SIG-M5 (cell line): ENCODE data around the gene KCNT2.

Source experiments
- DNase-seq: peaks from one replicate; lab custom pipeline; 2025; lab: John Stamatoyannopoulos, UW

The KCNT2 gene

DNA sequence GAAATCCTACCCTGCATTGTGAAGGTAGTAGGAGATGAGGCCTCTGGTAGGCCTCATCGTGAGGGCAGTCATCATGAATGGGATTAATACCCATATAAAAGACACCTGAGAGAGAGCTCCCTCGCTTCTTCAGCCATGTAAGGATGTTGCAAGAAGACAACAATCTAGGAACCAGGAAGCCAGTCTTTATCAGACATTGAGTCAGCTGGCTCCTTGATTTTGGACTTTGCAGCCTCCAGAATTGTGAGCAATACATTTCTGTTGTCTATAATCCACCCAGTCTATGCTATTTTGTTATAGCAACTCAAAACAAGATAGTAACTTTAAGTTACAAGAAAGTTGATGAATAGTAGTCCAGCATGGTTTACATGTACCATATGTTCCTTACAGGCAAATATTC is 208.5 kb downstream of the KCNT2 start:
- DNase-seq, result no peak

DNA sequence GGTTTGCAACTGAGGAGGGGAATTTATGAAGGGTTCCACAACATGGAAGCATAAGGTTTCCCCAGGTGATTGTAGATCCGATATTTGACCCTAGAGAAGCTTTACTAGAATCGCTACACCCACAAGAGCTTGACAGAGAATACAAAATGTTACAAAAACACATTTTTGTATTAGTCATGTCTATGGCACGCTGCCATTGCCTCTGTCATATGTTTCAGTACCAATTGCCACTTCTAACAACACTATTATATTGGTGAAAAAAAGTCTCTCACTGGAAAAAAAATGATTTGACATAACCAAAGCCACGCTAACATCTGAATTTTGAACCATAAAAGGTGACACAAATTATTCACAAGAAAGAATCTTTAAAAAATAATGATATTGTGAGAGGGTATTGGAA is 214.5 kb downstream of the KCNT2 start:
- no peak for DNase-seq

DNA sequence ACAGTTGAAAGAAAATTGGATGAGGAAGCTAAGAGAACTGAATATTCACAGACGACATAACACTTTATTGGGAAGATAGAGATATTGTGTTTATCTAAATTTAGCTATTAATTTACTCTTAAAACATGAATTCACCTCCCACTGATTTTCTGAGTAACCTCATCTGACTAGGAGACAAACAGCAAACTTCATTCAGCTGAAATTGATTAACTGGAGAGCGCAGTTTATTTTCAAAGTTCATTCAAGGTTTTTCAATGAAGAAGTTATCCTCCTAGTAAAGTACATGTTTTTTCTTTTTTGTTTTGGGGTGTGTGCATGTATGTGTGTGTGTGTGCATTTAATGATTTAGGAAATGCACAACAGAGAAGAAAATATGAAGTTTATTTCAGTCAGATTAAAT is 215.0 kb downstream of the KCNT2 start:
- DNase-seq, result no peak

DNA sequence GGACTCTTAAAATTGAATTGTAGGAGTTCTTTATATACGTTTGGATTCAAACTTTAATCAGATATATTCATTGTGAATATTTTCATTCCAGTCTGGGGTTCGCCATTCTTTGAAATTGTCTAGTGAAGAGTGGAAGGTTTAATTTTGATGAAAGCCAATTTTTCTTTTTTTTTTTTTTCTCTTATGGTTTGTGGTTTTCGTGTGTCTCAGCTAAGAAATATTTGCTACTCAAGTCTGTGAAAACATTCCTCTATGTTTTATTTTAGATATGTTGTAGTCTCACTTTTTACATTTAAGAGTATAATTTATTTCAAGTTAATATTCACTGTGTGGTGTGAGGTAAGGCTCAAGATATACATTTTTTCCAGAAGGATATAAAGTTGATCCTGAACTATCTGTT is 220.5 kb downstream of the KCNT2 start:
- no peak for DNase-seq

DNA sequence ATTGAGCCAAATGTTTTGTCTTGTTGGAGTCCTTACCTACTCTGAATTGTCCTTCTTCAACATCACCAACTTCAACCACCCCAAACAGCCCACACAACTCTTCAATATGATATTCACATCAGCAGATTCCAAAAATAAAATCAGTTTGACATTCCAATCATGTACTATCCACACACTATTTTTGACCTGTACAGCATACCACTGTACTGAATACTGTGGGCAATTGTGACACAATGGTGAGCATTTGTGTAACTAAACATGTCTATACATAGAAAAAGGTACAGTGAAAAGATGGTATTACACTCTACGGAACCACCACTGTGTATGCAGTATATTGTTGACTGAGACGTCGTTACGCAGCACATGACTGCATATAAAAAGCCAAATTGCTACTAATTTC is 223.1 kb downstream of the KCNT2 start:
- DNase-seq, result no peak

DNA sequence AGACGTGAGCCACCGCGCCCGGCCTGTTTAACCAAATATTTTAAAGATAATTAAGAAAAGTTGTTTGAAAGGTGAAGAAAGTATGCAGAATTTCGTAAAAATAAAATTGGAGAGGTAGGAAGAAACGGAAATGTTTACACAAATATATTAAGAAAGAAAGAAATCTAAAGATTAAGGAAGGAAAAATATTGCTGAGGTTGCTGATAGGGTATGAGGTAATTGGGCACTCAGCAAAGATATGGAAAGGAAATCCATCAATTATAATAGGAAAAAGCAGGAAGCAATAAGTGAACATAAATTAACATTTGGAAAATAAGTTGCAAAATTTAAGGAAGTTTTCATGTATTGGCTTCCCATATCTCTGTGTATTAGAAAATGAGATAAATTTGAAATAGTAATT is 225.9 kb downstream of the KCNT2 start:
- no peak for DNase-seq

DNA sequence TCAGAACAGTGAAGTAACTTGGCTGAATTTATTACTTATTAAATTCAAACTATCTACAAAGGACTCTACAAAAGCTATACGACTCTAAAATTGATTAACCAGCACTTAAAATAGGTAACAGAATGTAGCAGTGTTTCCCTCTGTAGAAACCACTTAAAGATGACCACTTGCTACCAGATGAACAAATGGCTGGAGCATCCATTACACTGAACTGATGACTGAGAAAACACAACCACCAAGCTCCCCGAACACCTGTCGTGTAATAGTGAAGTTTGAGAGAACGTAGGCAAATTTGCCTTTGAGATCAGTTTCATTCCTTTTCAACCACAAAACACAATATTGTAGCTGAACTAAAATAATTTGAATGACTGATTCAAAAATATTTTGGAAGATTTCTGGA is 226.7 kb downstream of the KCNT2 start:
- no peak for DNase-seq

DNA sequence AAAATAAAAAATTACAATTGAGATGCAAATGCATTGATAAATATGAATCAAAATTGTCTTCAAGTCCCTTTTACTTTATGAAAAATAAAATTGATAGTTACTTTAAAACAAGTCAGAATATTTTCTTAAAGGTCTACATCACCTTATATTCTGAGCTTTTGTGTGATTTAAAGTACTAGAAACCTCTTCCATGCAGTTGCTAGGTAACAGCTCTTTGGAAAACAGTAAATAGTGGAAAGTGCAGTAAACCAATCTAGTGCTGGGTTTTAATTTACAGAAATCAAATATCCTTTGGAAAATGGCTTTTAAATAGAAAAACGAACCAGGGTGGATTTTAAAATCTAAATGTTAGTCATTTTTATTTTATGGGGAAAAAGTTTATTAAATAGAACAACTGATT is 227.9 kb downstream of the KCNT2 start:
- DNase-seq, result no peak

DNA sequence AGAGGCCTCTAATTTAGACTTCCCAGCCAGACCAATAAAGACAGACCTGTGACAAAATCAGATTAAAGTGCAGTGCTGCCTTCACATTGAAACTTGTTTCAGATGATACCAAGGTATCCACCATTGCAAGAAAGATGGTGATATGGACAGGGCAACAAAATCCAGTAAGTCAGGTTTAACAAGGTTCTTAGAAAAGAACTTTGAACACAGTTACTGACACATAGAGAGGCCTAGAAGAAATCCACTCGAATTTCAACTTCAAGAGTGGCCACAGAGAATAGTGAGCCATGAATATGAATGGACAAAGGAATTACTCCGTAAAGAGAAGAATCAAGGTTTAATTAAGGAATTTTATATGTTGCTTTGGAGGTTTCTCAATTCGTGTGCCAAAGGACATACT is 230.4 kb downstream of the KCNT2 start:
- no peak for DNase-seq

DNA sequence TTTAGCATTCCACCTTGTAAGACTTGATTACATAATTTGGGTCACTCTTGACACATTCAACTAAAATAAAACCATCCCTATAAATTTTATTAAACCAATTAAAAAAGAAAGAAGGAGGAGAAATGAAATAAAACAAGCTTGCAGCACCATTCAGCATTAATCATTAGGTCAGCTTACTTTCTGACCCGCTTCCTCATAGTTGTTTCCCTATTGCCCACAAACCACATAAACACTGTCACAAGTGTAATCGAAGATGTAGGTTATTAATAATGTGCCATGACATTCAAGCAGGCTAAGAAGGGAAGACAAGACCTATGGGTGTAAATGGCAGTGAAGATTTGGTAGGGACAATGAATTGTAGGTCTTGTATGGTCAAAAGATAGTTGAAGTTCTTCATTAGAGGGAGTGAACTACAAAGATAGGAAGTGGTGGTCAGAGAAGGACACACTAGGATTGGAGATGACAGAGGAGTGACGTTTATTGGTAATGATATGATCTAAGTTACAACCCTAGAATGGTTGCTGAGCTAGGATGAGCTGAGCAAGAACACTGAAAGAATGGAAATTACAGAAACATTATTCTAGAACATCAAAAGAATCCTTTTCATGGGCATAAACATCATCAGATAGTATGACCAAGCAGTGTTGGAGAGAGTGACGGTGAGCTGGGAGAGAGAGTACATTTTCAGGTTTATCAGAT is 231.5 kb downstream of the KCNT2 start:
- no peak for DNase-seq

DNA sequence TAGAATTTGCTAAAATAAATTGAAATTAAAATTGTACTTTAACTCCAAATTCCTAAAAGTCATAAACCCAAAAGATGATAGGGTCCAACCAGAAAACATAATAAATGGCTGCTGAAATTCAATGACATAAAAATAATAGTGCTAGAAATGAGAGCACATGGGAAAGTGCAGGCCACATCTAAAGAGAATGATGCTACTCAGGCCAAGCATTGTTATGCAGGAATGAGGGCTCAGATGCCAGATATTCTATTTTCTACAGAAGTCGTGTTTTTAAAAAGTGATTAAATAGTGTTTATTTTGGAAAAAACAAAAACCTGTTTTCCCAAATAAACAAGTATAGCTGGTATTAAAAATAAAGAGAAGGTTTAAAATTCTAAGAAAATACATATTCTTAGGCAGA is 234.4 kb downstream of the KCNT2 start:
- no peak for DNase-seq

DNA sequence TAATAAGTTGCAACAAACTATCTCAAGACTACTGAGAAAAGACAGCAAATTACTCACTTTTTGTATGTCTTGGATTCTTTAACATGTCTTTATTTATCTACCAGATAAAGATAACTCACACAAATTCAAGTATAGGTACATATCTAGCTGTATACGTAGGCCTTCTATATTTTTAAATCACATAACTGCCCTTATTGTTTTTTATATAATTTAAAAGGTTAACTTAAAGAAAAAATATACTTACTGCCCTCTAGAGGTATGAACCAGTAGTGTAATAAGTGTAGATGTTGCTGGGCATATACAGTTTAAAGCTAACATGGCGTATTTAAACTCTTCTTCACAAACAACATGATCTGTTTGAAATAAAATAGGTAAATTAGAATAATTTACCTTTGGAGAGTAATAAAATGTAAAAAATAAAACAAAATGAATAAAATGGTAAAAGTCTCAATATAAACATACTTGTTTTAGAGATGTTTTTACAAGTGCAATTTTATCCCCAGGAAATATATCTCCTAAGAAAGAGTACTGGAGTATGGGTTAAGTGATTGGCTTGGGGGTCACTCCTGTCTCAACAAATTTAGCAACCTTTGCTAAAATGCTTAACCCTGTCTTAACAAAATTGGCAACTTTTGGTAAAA is 235.2 kb downstream of the KCNT2 start:
- DNase-seq, result no peak

DNA sequence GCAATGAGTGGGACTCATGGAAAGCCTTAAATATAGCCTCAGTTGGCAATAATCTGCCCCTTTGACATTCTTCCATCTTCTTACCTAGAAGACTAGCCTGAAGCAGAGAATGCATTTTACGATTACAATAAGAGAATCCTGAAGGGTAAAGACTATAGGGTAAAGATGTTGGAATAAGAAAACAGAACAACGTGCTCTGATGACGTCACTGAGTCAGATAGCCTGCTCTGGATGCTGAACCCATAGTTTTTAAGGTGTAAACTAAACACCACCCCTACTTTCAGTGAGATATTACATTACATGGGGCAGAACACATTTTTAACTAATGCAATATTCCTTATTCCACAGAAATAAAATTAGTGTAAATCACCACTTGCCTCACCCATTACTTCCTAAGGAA is 240.4 kb downstream of the KCNT2 start:
- DNase-seq, result no peak

DNA sequence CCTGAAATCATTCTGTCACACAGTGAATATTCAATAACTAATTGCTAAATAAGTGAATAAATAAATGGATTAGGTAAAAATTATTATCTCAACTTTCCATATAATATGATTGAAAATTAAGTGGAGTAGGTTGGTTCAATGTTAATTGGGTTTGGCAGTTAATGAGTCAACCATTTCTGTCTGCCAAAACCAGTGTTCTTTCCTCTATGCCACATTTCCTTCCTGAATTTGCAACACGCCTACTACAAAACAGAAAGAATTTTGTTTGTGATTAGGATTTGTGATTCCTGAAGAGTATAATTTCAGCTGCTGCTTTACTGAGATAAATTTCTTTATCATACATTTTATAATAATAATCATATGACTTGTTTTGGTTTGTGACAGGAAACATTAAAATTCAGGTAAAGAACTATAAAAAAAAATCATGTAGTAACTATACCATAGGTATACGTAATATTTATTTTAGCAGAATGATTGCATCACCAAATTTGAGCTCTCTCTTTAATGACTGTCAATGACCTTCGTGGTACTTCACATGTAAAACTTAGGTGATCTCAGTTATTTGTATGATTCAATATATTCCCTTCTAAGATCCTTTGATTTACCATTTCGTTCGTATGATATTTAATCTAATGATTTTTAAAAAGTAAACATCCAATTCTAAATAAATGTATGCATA is 241.3 kb downstream of the KCNT2 start:
- DNase-seq, result no peak

DNA sequence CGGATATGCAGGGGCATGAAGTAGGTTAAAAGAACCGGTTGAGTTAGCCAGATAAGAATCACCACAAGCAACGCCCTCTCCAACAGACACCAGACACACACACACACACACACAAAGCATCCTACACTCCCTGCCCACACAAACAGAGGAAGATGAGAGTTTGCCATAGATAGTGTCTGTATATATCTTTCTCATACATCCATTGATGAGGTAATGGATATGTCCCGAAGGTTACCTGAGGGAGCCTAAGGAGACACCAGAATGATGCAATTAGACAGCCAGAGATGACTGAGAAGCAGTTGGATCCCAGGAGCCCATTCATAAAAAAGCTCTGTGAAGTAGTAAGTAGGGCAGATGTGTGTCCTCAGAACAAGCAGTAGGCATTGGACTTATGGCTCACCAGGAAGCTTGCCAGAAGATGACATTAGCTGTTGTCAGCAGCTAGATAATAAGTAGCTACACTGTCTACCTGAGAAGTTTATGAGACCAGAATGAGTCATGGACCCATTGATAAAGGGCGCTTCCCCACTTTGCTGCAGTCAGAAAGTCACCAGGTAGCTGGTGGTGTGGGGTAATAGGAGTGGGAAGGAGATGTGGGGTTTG is 247.0 kb downstream of the KCNT2 start:
- no peak for DNase-seq

DNA sequence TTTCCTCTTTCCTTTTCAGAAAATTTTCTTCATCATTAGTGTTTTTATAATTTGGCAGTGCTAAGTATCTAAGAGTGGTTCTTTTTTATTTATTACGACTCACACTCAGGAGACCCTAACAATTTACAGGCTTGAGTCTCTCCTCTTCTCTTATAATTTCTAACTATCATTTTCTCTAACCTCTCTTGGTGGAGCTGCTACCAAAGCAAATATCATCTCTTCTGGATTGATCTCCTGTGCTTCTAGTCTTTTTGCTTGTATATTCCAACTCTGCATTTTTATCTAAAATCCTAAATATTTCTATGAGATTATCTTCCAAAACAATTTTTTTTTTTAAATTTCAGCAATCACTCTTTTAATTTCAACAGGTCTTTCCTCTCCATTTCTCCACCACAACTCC is 250.3 kb downstream of the KCNT2 start:
- no peak for DNase-seq

DNA sequence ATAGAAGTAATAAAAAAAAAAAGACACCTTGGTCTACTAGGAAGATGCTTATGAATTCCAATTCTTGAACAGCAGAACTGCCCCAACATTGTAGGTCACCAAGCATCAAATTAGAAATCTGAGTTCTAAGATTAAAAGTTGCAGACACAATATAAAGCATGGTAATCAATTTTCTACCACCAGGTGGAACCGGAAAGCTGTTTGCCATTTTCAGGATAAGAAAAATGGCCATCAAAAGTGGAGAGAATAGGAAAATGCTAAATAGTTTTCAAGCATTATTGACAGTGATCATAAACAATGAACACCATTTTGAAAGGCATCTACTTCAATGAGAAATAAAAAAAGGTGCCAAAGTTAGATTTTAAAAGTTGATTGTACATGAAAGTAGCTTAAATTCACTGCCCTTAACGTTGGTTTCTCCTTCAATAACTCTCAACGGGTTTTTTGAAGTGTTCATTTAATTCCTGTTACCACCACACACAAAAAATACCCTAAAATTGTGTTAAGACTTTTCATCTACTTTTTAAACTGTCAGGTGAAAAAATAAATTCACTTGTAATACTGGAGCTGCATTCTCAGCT is 252.9 kb downstream of the KCNT2 start:
- no peak for DNase-seq

DNA sequence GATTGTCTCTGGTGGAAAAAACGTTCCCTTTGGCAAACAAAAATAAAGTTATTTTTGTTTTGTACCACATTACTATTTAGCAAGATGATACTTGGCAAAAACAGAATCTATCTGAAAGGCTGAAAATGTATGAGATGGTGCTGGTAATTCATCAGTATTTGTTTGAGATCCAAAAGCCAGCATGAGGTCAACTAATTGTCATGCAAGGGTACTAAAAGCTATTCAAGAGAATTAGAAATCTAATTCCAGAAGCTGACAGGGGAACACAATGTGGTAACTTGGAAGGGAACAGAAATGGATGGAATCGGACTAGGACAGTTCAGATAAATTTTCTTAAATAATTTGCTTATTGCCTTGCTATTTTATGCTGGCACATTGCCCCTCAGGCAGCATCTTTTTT is 263.8 kb downstream of the KCNT2 start:
- no peak for DNase-seq

DNA sequence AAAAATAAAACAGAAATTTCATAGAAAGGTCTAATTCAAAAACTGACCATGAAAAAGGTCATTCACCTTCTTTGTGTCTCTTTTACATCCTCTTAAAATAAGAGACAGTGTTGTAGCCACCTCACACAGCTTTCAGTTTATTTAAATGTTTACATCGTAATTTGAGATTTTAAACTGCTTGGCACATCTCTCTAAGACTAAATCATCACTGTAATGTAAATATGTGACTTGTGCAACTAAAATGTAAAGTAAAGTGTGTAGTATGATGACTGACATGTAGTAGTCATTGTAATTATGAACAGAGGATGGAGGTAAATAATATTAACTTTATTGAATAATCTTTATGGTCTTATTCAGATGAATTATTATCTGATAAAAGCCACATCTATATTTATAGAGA is 283.9 kb downstream of the KCNT2 start:
- no peak for DNase-seq

DNA sequence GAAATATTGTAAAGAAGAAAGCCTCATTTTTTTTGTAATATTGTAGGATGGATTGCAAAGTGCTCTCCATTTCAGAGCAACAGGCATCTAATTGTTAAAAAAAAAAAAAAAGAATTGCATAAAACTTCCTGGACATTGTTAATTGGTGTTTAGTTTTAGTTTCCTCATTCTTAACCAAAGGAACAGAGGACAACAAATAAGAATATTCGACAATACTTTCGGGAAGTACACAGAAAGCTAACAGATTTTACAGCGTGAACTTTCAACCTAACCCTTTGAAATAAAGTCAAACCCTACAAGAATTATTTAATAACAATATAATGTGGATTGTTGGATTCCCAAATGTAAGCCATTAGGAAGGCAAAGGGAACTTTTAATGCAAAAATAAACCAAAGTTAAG is 284.4 kb downstream of the KCNT2 start:
- DNase-seq, result no peak

DNA sequence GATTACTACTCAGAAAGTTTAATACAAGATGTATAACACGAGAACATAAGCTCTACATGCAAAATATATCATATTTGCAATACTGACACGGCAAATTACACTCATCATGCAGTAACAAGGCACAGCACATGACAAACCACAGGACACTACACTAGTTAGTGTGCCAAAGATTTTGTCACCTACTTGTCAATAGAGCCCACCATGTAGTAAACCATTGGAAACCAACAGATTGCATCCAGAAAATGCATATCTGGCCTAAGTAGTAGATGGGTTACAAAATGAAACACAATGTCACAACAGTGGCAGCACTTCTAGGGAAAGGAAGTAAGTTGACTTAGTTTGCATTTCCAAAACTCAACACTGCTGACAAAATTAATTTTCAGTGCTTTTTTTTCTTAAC is 288.9 kb downstream of the KCNT2 start:
- DNase-seq, result no peak

DNA sequence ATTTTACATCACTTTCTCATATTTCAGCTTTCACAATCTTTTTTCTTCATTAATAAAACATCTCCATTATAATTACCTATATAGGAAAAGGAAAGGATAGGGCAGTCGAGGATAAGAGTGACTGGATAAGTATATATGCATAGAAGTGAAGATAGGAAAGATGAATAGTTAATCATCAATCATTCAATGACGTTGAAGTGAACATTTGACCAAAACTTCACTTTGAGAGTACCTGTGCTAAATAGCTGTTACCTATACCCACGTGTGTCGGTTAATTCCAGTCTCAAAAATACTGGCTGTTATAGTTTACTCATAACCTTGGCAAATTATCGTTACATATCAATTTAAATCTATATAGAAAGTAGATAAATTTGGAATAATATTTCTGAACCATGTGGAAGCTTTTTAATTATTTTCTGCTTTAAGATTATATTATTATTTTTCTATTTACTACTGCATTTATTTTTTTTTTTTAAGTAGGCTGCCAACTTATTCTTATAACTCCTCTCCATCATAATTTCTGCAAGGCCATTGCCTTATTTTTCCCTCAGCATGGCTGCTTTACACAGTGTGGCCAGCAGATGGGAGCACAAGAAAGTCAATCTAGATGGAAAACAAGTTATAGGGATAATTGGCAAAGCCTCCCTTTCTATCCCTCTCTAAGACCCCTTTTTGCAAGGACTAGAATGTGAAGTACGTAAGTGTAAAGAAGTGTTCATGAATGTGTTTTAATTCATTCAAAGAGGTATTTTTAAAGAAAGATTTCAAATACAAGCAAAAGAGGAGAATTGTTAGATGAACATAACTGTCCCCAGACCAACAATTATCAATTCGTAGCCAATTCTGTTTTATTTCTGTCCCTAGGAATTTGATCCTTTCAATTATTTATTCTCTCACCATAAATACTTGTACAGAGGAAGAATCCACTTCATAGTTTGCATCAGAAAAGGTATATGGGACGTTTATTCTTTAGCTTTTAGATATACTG is 290.4 kb downstream of the KCNT2 start:
- DNase-seq, result no peak
